ENCODE results near the gene CLK2. TPM values are rescaled to one million over a fixed set of nuclear protein-coding genes. Genes with fewer than 3 reads are reported as not detected.
"Not testable (repeated sequence)": the region's sequence is repeated elsewhere in the genome, so short reads cannot be mapped to it uniquely, and the experiment has no call there.

The CLK2 gene
- total RNA-seq, 1 experiment from 2014 or later: 72.6 TPM

GRCh38 chr1:155247667-155248553 lies 25.4 kb downstream of the CLK2 start:
- no peak overlapping the region for H3K4me3 ChIP-seq (replicated peaks in 1 of 2; ENCODE audit: low read depth in 1 of 2, low read length in 2 of 2)
- peaks cover 0 to 2% of the 10 kb centered on the region in 2 experiments; a peak in 3 of 4 replicates for H3K36me3 ChIP-seq (ENCODE audit: control insufficient read depth in 1 of 2, insufficient read depth in 2 of 2, low read length in 2 of 2)
- no peaks in the 10 kb centered on the region for H3K9me3 ChIP-seq (ENCODE audit: control insufficient read depth in 1 of 2, insufficient read depth in 1 of 2, low read depth in 1 of 2, low read length in 2 of 2)
- DNase-seq (ENCODE audit: low read depth, low spot score) (no peak), ATAC-seq (no peak)
- ChIA-PET CTCF (interaction anchor here (4.1 kb wide), 1 partner anchor 76 kb away, joined by 44 read pairs; no protein-coding TSS in a partner anchor), POLR2A (no interaction called here), RAD21 (ENCODE audit: low non-redundant PET in 1 of 2, low total read pairs in 2 of 2, uncharacterized antibody in 2 of 2, unreplicated experiment in 2 of 2) (no interaction called here)
- TF ChIP-seq CEBPB (IDR thresholded peaks at IDR 0.05; ENCODE audit: low read depth) (no peak), RAD21 (IDR thresholded peaks at IDR 0.05; ENCODE audit: low read depth) (no peak), SP1 (IDR thresholded peaks at IDR 0.05; ENCODE audit: low read depth) (no peak), CBX3 (IDR thresholded peaks at IDR 0.05; ENCODE audit: low read depth) (no peak), ZBTB33 (IDR thresholded peaks at IDR 0.05; ENCODE audit: extremely low read depth, insufficient replicate concordance, low read length) (no peak), EZH2phosphoT487 (IDR thresholded peaks at IDR 0.05; ENCODE audit: borderline replicate concordance) (no peak), EGR1 (IDR thresholded peaks at IDR 0.05; ENCODE audit: low read depth) (no peak), FOSL1 (IDR thresholded peaks at IDR 0.05; ENCODE audit: low read depth) (no peak), ATF3 (IDR thresholded peaks at IDR 0.05) (no peak), SRF (IDR thresholded peaks at IDR 0.05; ENCODE audit: low read depth) (no peak), POLR2A (IDR thresholded peaks at IDR 0.05; ENCODE audit: borderline replicate concordance, extremely low read depth, insufficient read depth, insufficient read length) (no peak)
- TF ChIP-seq, protein P1, sequence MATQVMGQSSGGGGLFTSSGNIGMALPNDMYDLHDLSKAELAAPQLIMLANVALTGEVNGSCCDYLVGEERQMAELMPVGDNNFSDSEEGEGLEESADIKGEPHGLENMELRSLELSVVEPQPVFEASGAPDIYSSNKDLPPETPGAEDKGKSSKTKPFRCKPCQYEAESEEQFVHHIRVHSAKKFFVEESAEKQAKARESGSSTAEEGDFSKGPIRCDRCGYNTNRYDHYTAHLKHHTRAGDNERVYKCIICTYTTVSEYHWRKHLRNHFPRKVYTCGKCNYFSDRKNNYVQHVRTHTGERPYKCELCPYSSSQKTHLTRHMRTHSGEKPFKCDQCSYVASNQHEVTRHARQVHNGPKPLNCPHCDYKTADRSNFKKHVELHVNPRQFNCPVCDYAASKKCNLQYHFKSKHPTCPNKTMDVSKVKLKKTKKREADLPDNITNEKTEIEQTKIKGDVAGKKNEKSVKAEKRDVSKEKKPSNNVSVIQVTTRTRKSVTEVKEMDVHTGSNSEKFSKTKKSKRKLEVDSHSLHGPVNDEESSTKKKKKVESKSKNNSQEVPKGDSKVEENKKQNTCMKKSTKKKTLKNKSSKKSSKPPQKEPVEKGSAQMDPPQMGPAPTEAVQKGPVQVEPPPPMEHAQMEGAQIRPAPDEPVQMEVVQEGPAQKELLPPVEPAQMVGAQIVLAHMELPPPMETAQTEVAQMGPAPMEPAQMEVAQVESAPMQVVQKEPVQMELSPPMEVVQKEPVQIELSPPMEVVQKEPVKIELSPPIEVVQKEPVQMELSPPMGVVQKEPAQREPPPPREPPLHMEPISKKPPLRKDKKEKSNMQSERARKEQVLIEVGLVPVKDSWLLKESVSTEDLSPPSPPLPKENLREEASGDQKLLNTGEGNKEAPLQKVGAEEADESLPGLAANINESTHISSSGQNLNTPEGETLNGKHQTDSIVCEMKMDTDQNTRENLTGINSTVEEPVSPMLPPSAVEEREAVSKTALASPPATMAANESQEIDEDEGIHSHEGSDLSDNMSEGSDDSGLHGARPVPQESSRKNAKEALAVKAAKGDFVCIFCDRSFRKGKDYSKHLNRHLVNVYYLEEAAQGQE (IDR thresholded peaks at IDR 0.05; ENCODE audit: low read depth): no peak
- TF ChIP-seq, protein P2, sequence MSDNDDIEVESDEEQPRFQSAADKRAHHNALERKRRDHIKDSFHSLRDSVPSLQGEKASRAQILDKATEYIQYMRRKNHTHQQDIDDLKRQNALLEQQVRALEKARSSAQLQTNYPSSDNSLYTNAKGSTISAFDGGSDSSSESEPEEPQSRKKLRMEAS (IDR thresholded peaks at IDR 0.05): no peak
- peaks cover 10 to 33% of the 10 kb centered on the region in 2 experiments for H3K4me1 ChIP-seq (ENCODE audit: control insufficient read depth in 1 of 2, insufficient read depth in 2 of 2, low read length in 2 of 2)
- no peak overlapping the region for H3K27ac ChIP-seq (ENCODE audit: low read depth, low read length)
- no peak overlapping the region for H3K4me2 ChIP-seq (ENCODE audit: low read length)
- H3K79me2 ChIP-seq (ENCODE audit: insufficient read depth, low read length): no peaks in the 10 kb centered on the region
- no peaks in the 10 kb centered on the region for H3K27me3 ChIP-seq (ENCODE audit: insufficient read depth, low read length)
- H4K20me1 ChIP-seq (ENCODE audit: insufficient read depth): no peaks in the 10 kb centered on the region
- intact Hi-C loops (cut with micrococcal nuclease): no loop called here
- no peaks in the 10 kb centered on the region for H3K9me2 ChIP-seq (ENCODE audit: insufficient read depth)
- no peak overlapping the region for H2AFZ ChIP-seq (ENCODE audit: low read depth, low read length, poor library complexity, severe bottlenecking)
- BruUV-seq (replicated peaks): no TSS peak
- no peak overlapping the region for H3K9ac ChIP-seq (ENCODE audit: low read length)

GRCh38 chr1:155246796-155247195 lies 26.5 kb downstream of the CLK2 start:
- H3K27me3 ChIP-seq (ENCODE audit: insufficient read depth, low read length); intact Hi-C loops (cut with micrococcal nuclease); CTCF ChIA-PET; ATAC-seq; RAD21 ChIA-PET (ENCODE audit: low non-redundant PET in 1 of 2, low total read pairs in 2 of 2, uncharacterized antibody in 2 of 2, unreplicated experiment in 2 of 2); H3K79me2 ChIP-seq (ENCODE audit: insufficient read depth, low read length); H3K9me3 ChIP-seq (ENCODE audit: control insufficient read depth in 1 of 2, insufficient read depth in 1 of 2, low read depth in 1 of 2, low read length in 2 of 2); DNase-seq (ENCODE audit: low read depth, low spot score); BruUV-seq (replicated peaks); POLR2A ChIA-PET; H3K4me3 ChIP-seq (replicated peaks in 1 of 2; ENCODE audit: low read depth in 1 of 2, low read length in 2 of 2); H3K36me3 ChIP-seq (ENCODE audit: control insufficient read depth in 1 of 2, insufficient read depth in 2 of 2, low read length in 2 of 2); H3K4me2 ChIP-seq (ENCODE audit: low read length); H3K9me2 ChIP-seq (ENCODE audit: insufficient read depth); H3K9ac ChIP-seq (ENCODE audit: low read length); H3K27ac ChIP-seq (ENCODE audit: low read depth, low read length); H2AFZ ChIP-seq (ENCODE audit: low read depth, low read length, poor library complexity, severe bottlenecking); H4K20me1 ChIP-seq (ENCODE audit: insufficient read depth): not testable (repeated sequence)
- peaks cover 10 to 40% of the 10 kb centered on the region in 2 experiments for H3K4me1 ChIP-seq (ENCODE audit: control insufficient read depth in 1 of 2, insufficient read depth in 2 of 2, low read length in 2 of 2)
